Activated B cell treated with CpG ODN at 0.5 μM for 24 hours (primary cell): ENCODE measurements around the gene MAP1LC3B2. TPM values are rescaled to one million over a fixed set of nuclear protein-coding genes. Genes with fewer than 3 reads are reported as not detected.
A peak's percentile ranks its signal among the peaks of the same experiment; 100 is the strongest.

Experiments used
- ATAC-seq: fragments of 200-7000 bp; cut with Tn5 transposase; one replicate; pipeline ENCODE4 v1.10.0; 2021; ENCODE audit warnings: low read depth, mild to moderate bottlenecking, moderate library complexity
- CTCF ChIA-PET: fragments of 350-600 bp; sonication (Branson Sonifier 250); formaldehyde crosslinking; loops from one replicate; lab custom pipeline; 2021; ENCODE audit warnings: antibody characterized with exemption; lab: Charles Lee
- POLR2A ChIA-PET: fragments of 350-600 bp; sonication (Branson Sonifier 250); formaldehyde crosslinking; loops from one replicate; lab custom pipeline; 2021; ENCODE audit warnings: antibody characterized with exemption; lab: Charles Lee
- DNase-seq: peaks from one replicate; pipeline ENCODE4 v3.0.0; 2022
- H3K27ac Mint-ChIP-seq: one replicate; pipeline ENCODE4 v1.8.0; 2020; ENCODE audit warnings: mixed read lengths
- H3K27me3 Mint-ChIP-seq: one replicate; pipeline ENCODE4 v1.8.0; 2021; ENCODE audit warnings: mixed read lengths
- H3K36me3 Mint-ChIP-seq: one replicate; pipeline ENCODE4 v1.8.0; 2021; ENCODE audit warnings: low read depth, mixed read lengths
- H3K4me1 Mint-ChIP-seq: one replicate; pipeline ENCODE4 v1.8.0; 2021; ENCODE audit warnings: mixed read lengths
- H3K4me3 Mint-ChIP-seq: one replicate; pipeline ENCODE4 v1.8.0; 2020; ENCODE audit warnings: mild to moderate bottlenecking, mixed read lengths
- H3K9me3 Mint-ChIP-seq: one replicate; pipeline ENCODE4 v1.8.0; 2020; ENCODE audit warnings: mixed read lengths
- intact Hi-C: fragments of 100-400 bp; cut with micrococcal nuclease; formaldehyde crosslinking; loops from one replicate; pipeline ENCODE4 v1.15.1; 2024
- total RNA-seq: library from RNA; stranded (reverse); gene quantifications from 2 replicates; pipeline ENCODE4 v1.2.3, GENCODE V29; 2022
- TF ChIP-seq, protein P1 (sequence below): fragments of 200-600 bp; IDR thresholded peaks from one replicate; pipeline ENCODE4 v1.8.0; 2022; ENCODE audit warnings: antibody characterized with exemption, mild to moderate bottlenecking

The MAP1LC3B2 gene
- total RNA-seq, 1 donor from 2014 or later: 1.9 TPM

GRCh38 chr12:116539905-116540482 lies 19.2 kb upstream of the MAP1LC3B2 start:
- ATAC-seq (no peak), DNase-seq (no peak)
- Mint-ChIP-seq H3K27me3 (no peaks in the 10 kb centered on the region), H3K36me3 (no peaks in the 10 kb centered on the region), H3K9me3 (peaks cover 2% of the 10 kb centered on the region), H3K4me1 (peaks cover 52% of the 10 kb centered on the region), H3K27ac (peak overlapping the region; percentile 19), H3K4me3 (no peak overlapping the region)
- TF ChIP-seq, protein P1, sequence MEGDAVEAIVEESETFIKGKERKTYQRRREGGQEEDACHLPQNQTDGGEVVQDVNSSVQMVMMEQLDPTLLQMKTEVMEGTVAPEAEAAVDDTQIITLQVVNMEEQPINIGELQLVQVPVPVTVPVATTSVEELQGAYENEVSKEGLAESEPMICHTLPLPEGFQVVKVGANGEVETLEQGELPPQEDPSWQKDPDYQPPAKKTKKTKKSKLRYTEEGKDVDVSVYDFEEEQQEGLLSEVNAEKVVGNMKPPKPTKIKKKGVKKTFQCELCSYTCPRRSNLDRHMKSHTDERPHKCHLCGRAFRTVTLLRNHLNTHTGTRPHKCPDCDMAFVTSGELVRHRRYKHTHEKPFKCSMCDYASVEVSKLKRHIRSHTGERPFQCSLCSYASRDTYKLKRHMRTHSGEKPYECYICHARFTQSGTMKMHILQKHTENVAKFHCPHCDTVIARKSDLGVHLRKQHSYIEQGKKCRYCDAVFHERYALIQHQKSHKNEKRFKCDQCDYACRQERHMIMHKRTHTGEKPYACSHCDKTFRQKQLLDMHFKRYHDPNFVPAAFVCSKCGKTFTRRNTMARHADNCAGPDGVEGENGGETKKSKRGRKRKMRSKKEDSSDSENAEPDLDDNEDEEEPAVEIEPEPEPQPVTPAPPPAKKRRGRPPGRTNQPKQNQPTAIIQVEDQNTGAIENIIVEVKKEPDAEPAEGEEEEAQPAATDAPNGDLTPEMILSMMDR: no peak
- POLR2A ChIA-PET: interaction anchor here (0.8 to 8.2 kb wide), 3 partner anchors 9 to 20 kb away, joined by 5 to 124 read pairs (median 6); partner anchors contain the start of gene MAP1LC3B2
- intact Hi-C loops: loop anchor here (5.0 kb wide), 2 partner anchors 137 to 203 kb away; no protein-coding TSS in a partner anchor
- CTCF ChIA-PET: no interaction called here

DNA sequence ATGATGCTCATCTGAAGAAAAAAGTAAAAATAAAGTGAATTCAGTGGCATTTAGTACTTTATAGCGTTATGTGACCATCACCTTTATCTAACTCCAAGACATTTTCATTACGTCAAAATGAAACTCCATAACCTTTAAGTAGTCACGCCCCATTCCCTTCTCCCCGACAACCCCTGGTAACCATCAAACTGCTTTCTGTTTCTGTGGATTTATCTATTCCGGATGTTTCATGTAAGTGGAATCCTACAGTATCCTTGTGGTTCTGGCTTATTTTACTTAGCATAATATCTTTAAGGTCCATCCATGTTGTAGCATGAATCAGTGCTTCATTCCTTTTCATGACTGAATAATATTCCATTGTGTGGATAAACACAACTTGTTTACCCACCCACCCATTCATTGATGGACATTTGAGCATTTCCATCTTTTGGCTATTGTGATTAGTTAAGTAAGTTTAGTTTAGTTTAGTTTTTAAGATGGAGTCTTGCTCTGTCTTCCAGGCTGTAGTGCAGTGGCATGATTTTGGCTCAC lies 18.5 kb upstream of the MAP1LC3B2 start:
- no peak overlapping the region for H3K4me3 Mint-ChIP-seq
- ChIA-PET CTCF (no interaction called here), POLR2A (interaction anchor here (8.2 kb wide), 1 partner anchor 19 kb away, joined by 124 read pairs; the partner anchor contains the start of gene MAP1LC3B2)

DNA sequence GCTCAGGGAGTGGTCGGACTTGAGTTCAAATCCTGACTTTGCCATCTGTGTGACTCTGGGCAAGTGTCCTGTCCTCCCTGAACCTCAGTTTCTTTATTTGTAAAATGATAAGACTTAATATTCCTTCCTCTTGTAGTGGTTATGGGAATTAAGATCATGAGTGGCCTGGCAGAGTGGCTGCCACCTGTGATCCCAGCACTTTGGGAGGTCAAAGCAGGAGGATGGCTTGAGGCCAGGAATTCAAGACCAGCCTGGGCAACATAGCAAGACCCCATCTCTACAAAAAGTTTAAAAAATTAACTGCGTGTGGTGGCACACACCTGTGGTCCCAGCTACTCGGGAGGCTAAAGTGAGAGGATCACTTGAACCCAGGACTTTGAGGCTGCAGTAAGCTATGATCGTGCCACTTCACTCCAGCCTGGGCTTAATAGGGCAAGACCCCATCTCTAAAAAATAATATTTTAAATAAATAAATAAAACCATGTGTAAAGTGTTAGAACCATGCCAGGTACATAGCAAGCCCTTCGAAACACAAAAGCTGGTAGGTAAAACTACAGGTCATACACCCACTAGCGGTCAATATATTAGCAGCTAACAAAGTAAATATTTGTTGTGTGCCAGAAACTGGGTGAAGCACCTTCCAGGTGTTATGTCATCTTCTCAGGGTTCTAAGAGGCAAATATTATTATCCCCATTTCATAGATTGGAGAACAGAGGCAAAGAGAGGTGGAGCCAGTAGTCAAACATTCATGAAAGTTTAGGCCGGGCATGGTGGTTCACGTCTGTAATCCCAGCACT lies 17.4 kb upstream of the MAP1LC3B2 start:
- DNase-seq: no peak
- peaks cover 38% of the 10 kb centered on the region for H3K4me1 Mint-ChIP-seq
- ChIA-PET POLR2A (interaction anchor here (0.7 kb wide), 1 partner anchor 206 kb away, joined by 13 read pairs; no protein-coding TSS in a partner anchor), CTCF (no interaction called here)
- intact Hi-C loops: no loop called here
- H3K4me3 Mint-ChIP-seq: no peak overlapping the region
- H3K27ac Mint-ChIP-seq: no peak overlapping the region
- TF ChIP-seq, protein P1: no peak
- no peak for ATAC-seq
- no peaks in the 10 kb centered on the region for H3K36me3 Mint-ChIP-seq
- H3K27me3 Mint-ChIP-seq: no peaks in the 10 kb centered on the region
- H3K9me3 Mint-ChIP-seq: peaks cover 2% of the 10 kb centered on the region

More for the DNA sequence above, 18.5 kb upstream of the MAP1LC3B2 start:
- H3K9me3 Mint-ChIP-seq: peaks cover 2% of the 10 kb centered on the region
- DNase-seq (no peak), ATAC-seq (no peak)
- TF ChIP-seq, protein P1: no peak
- no peaks in the 10 kb centered on the region for H3K36me3 Mint-ChIP-seq
- no peak overlapping the region for H3K27ac Mint-ChIP-seq
- H3K27me3 Mint-ChIP-seq: no peaks in the 10 kb centered on the region
- peaks cover 48% of the 10 kb centered on the region for H3K4me1 Mint-ChIP-seq
- intact Hi-C loops: no loop called here

DNA sequence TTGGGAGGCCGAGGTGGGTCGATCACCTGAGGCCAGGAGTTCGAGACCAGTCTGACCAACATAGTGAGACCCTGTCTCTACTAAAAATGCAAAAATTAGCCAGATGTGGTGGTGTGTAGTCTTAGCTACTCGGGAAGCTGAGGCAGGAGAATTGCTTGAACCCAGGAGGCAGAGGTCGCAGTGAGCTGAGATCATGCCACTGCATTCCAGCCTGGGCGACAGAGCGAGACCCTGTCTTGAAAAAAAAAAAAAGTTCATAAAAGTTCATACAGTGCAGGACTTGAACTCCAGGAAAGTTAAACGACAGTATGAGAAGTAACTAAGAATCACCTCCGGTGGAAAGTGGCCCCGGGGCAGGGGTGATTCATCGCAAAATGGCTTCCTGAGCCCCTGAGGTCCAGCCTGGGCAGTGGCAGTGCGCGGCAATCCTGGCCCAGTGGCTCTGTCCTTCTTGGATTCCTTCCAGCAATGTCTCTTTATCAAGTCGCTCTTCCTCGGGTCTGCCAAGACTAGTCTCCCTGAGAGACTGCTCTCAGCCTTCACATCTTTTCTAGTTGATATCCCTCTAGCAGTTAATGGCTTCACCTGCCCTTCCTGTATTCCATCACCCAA lies 16.7 kb upstream of the MAP1LC3B2 start:
- H3K9me3 Mint-ChIP-seq: peaks cover 2% of the 10 kb centered on the region
- no peak overlapping the region for H3K27ac Mint-ChIP-seq
- H3K36me3 Mint-ChIP-seq: no peaks in the 10 kb centered on the region
- peaks cover 33% of the 10 kb centered on the region for H3K4me1 Mint-ChIP-seq
- H3K4me3 Mint-ChIP-seq: no peak overlapping the region
- TF ChIP-seq, protein P1: no peak
- intact Hi-C loops: no loop called here
- no peaks in the 10 kb centered on the region for H3K27me3 Mint-ChIP-seq
- CTCF ChIA-PET: no interaction called here
- POLR2A ChIA-PET: interaction anchor here (0.7 kb wide), 1 partner anchor 206 kb away, joined by 13 read pairs; no protein-coding TSS in a partner anchor
- ATAC-seq (no peak), DNase-seq (no peak)
